ENCODE data around the gene ITGA5.

- TF ChIP-seq CTCF (IDR thresholded peaks at IDR 0.05 in 8 of 11, conservative IDR thresholded peaks at IDR 0.05 in 3 of 11): no peak
- TF ChIP-seq POLR2A (IDR thresholded peaks at IDR 0.05): no peak
- no peak for TF ChIP-seq POLR2AphosphoS5 (IDR thresholded peaks at IDR 0.05)
Observed at GRCh38 chr12:54350743-54351142, 68.3 kb downstream of the ITGA5 start.

All from spleen (tissue), 7 donors.